Breast epithelium (tissue), 4 donors: ENCODE results near the gene DPH5. TPM values are rescaled to one million over a fixed set of nuclear protein-coding genes. Genes with fewer than 3 reads are reported as not detected.

Source experiments
- DNase-seq, 2 donors: peaks; one replicate each; pipeline ENCODE4 v3.0.0-alpha.2; 2019; ENCODE audit warnings: low spot score in 2 of 2
- H3K27ac ChIP-seq, 2 donors: fragments of 200-600 bp; sonication (generic) in 1 of 2; one replicate each; pipeline ENCODE4 v1.5.1; 2016 to 2019; ENCODE audit warnings: mild to moderate bottlenecking in 1 of 2
- H3K27me3 ChIP-seq, 2 donors: fragments of 200-600 bp; sonication (generic) in 1 of 2; one replicate each; pipeline versions ENCODE4 v1.5.1 to v1.6.0; 2017 to 2019; ENCODE audit warnings: control low read depth in 1 of 2, mild to moderate bottlenecking in 1 of 2
- H3K36me3 ChIP-seq: fragments of 200-600 bp; one replicate; pipeline ENCODE4 v1.5.1; 2019
- H3K4me1 ChIP-seq, 2 donors: fragments of 200-600 bp; sonication (generic); one replicate each; pipeline ENCODE4 v1.5.1; 2016 to 2019; ENCODE audit warnings: control low read depth in 1 of 2
- H3K4me3 ChIP-seq, 3 donors: fragments of 200-600 bp; sonication (generic); 1 replicate in 2 of 3; 2 replicates in 1 of 3; pipeline ENCODE4 v1.5.1; 2016 to 2019; ENCODE audit warnings: mild to moderate bottlenecking in 3 of 3, moderate library complexity in 2 of 3
- H3K9me3 ChIP-seq, 2 donors: fragments of 200-600 bp; sonication (generic) in 1 of 2; one replicate each; pipeline ENCODE4 v1.5.1; 2016 to 2019; ENCODE audit warnings: control low read depth in 1 of 2
- CTCF ChIP-seq, 3 donors: fragments of 450-650 bp; IDR thresholded peaks; one replicate each; pipeline ENCODE4 v1.5.1; 2016 to 2017; ENCODE audit warnings: antibody characterized with exemption in 3 of 3, mild to moderate bottlenecking in 3 of 3, moderate library complexity in 3 of 3
- POLR2A ChIP-seq: fragments of 450-650 bp; IDR thresholded peaks from one replicate; pipeline ENCODE4 v1.6.1; 2016; ENCODE audit warnings: antibody characterized with exemption, mild to moderate bottlenecking, moderate library complexity
- POLR2AphosphoS5 ChIP-seq, 3 donors: sonication (generic); formaldehyde crosslinking; IDR thresholded peaks; one replicate each; pipeline ENCODE4 v1.6.1; 2017; ENCODE audit warnings: antibody characterized with exemption in 3 of 3
- intact Hi-C: fragments of 100-400 bp; cut with DNase I; formaldehyde crosslinking; loops from one replicate; pipeline ENCODE4 v1.15.1; 2023; ENCODE audit warnings: low total_unique reads
- total RNA-seq, 3 donors: library from RNA; depleted of rRNA; stranded (reverse); fragments of >200 nt; gene quantifications; one replicate each; pipeline ENCODE4 v1.1.0, GENCODE V29; 2016

The DPH5 gene
- total RNA-seq, 3 donors from 2014 or later, result 19.2 to 26.1 (median 25.9) TPM

GRCh38 chr1:100941580-100942216 lies 83.9 kb downstream of the DPH5 start:
- TF ChIP-seq CTCF (IDR thresholded peaks at IDR 0.05) (no peak), POLR2A (no peak), POLR2AphosphoS5 (IDR thresholded peaks at IDR 0.05) (no peak)
- intact Hi-C loops, result no loop called here

GRCh38 chr1:100941098-100941527 lies 84.5 kb downstream of the DPH5 start:
- Histone ChIP-seq H3K9me3 (no peaks in the 10 kb centered on the region), H3K27ac (no peak overlapping the region), H3K4me3 (no peak overlapping the region), H3K4me1 (no peaks in the 10 kb centered on the region), H3K36me3 (no peaks in the 10 kb centered on the region), H3K27me3 (no peaks in the 10 kb centered on the region)
- intact Hi-C loops, result no loop called here
- DNase-seq, result no peak
- no peak for TF ChIP-seq CTCF (IDR thresholded peaks at IDR 0.05)
- no peak for TF ChIP-seq POLR2A
- no peak for TF ChIP-seq POLR2AphosphoS5 (IDR thresholded peaks at IDR 0.05)

More at GRCh38 chr1:100941580-100942216, 83.9 kb downstream of the DPH5 start:
- H3K27ac ChIP-seq, result no peak overlapping the region
- no peak overlapping the region for H3K4me3 ChIP-seq
- H3K9me3 ChIP-seq, result no peaks in the 10 kb centered on the region
- no peaks in the 10 kb centered on the region for H3K4me1 ChIP-seq
- no peaks in the 10 kb centered on the region for H3K36me3 ChIP-seq
- DNase-seq, result no peak
- H3K27me3 ChIP-seq, result no peaks in the 10 kb centered on the region

Other genes starting within 250 kb of the DPH5 start
- 10 to 100 TPM in 2 of 3 donors, 1 to 10 TPM in 1; 8.3 to 17.0 (median 15.4) TPM for gene EXTL2, start 130.9 kb downstream of the DPH5 start, total RNA-seq
- 10 to 100 TPM; 19.5 to 33.8 (median 25.9) TPM for gene SLC30A7, start 129.7 kb downstream of the DPH5 start, total RNA-seq
- 100 to 1,000 TPM in 1 of 3 donors, 10 to 100 TPM in 2; 28.2 to 133 (median 64.6) TPM for gene S1PR1, start 211.2 kb upstream of the DPH5 start, total RNA-seq